IPS-NIHi7 (cell line): Measurements from ENCODE around the gene NBEAL2.
"Not testable (repeated sequence)": the region's sequence is repeated elsewhere in the genome, so short reads cannot be mapped to it uniquely, and the experiment has no call there.

Source experiments
- DNase-seq: peaks from one replicate; pipeline ENCODE4 v3.0.0; 2012; ENCODE audit warnings: mixed read lengths; ENCODE audit errors: extremely low spot score

The NBEAL2 gene

GRCh38 chr3:46964038-46964590 lies 15.4 kb upstream of the NBEAL2 start:
- not testable (repeated sequence) for DNase-seq

GRCh38 chr3:46965151-46965550 lies 14.3 kb upstream of the NBEAL2 start:
- no peak for DNase-seq

GRCh38 chr3:46966811-46967210 lies 12.7 kb upstream of the NBEAL2 start:
- DNase-seq: no peak

DNA sequence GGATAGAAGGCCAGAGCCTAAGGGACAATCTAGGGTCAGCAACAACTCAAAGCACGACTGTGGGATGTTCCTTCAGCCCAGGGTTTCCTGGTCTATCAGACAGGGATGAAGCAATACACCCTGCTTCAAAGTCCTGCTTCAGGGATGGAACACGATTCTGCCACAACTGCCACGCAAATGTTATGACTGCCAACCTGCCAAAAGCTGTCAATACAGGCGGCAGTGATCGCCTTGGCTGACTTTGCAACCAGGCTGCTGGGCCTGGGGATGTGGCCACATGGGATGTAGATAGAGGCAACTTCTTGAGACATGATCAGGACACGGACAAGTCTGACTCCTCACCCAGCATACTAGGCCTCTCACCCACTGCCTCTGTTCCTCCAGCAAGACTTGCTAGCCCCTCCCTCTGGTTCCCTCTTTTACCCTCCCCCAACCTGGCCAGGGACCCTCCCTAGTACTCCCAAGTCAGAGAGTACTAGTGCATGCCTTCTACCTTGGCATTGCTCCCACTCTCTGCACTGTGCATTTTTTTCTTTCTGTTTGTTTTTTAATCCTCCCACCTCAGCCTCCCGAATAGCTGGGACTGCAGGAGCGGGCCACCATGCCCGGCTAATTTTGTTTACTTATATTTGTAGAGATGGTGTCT lies 10.6 kb upstream of the NBEAL2 start:
- DNase-seq: no peak

- no peak for DNase-seq
Observed at GRCh38 chr3:46970391-46971091, 8.9 kb upstream of the NBEAL2 start.

DNA sequence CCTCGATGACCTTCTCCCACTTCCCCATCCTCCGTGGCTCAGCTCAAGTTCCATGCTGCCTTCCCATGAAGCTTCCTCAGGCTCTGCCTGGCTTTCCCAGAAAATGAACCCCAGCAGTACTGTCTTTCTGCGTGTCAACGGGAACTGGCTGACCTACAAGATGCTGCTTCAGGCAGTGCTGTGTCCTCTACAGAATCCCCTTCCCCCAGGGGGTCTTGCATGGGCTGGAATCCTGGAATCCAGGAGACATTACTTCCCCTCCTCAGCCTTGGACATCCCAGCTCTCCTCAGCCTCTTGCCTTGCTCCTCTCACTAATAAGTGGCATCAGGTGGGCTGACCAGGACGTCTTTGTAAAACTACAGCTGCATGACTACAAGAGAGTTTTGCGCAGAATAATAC lies 8.3 kb upstream of the NBEAL2 start:
- DNase-seq: no peak

DNA sequence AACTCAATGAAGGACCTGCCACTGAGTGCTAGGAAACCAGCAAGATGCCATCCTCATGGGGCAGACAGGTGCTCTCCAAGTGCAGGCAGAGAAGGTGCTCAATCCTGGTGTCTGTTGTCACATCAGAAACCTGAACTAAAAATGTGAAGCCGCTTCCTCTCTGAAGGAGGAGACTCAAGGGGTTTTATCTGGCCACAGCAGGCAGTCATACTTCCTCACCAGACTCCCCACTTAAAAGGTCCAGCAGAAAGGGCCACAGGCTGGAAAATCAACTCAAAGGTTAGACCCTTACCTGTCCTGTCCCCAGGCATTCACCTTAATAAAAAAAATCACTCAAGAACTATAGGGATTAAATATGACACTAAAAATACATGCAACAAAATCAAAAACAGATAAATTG lies 7.7 kb upstream of the NBEAL2 start:
- no peak for DNase-seq

GRCh38 chr3:46972396-46972795 lies 7.1 kb upstream of the NBEAL2 start:
- no peak for DNase-seq

DNA sequence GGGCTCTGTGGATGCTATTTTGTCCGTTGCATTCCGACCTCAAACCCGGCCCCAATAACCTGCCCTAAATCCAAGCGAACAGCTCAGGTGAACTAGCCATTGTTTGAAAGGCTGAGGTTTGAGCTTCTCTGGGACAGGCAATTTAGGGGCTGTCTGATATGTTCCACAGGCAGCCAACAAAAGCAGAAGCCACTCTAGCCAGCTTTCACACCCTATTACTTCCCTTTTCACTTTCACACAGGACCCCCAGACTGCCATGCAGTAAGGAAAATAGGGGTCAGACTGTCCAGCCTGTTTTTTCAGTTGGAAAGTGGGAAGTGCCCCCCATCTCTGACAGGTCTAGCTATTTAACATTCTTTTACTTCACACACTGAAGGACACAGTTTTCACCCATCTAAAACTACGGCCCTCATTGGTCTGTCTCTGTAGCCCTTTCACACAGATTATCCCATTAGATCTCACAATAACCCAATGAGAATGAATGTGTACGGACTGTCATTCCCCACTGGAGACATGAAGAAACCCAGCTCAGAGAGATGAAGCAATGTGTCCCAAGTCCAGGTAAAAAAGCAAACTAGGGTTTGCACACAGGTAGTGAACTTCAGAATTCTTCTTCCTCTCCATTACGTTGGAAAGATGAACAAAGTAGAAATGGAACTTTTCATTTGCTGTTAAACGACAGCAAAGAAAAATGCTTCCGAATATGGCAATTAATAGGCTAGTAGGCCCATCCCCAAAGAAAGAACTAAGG lies 4.9 kb upstream of the NBEAL2 start:
- DNase-seq: no peak

- peak; percentile 99 for DNase-seq
Observed at GRCh38 chr3:46976326-46977190, 2.9 kb upstream of the NBEAL2 start, which contains the start of gene CCDC12. Gene CCDC12, minus strand, starts transcription at chr3:46976745. Its CDS starts 13 bp downstream, at chr3:46976732.

DNA sequence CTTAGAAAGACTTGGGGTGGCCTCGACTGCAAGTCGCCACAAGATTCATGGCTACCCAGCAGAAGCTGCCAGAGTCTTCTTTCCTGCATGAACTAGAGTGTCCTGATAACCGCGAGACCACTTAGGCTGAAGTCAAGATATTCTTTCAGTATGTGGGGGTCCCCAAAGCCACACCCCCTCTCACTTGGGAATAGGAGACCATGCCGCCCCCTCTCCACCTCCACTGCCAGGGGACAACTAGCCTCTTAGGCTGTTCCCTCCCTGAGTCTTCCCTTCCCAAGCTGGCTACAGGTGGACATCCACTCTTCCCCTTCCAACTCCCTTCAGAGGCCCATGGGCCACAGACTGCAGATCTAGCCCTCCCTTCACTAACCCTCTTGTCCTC lies 1.7 kb upstream of the NBEAL2 start:
- DNase-seq: no peak

GRCh38 chr3:46978381-46978780 lies 1.1 kb upstream of the NBEAL2 start:
- DNase-seq: no peak

GRCh38 chr3:46979958-46980497 lies 562 bp downstream of the NBEAL2 start:
- DNase-seq: no peak

DNA sequence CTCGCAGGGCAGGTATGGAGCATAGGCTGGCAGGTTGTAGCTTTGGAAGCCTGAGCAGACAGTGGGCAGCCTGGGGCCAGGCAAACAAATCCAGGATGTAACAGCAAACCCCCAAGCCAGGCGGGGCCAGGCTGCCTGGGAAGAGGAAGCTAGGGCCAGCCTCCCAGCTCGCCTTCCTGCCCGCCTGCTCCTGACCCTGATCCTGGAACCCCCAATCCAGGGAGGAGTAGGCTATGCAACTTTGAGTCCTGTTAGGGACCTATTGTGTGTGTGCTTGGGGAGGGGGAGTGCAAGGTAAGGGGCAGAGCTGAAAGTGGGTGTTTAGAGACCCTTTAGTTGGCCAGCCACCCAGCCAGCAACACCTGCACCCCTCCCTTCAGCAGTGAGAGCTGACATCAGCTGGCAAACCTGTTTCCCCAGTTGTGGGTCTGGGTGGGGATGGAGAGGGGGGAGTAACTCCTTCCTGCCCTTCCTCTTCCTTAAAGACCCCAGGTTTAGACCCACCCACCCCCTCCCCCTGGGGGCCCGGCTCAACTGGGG lies 2.5 kb downstream of the NBEAL2 start:
- peak; percentile 57 for DNase-seq

DNA sequence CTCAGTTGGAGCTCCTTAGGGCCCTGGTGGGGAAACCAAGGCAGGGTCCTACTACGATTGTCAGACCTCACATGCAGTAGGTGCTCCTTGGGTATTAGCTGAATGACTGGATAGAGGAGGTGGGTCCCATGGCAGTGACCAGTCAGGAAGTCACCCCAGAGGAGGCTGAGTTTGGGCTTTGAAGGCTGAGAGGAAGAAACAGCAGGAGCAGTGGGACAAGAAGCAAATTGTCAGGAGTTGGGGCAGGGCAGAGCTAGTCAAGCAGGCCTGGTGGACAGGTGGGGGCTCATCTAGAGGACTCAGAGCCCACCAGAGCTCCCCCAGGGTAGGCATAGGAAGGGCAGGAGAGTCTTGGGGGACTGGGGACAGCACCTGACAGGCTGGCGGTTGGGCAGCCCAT lies 3.1 kb downstream of the NBEAL2 start:
- no peak for DNase-seq

DNA sequence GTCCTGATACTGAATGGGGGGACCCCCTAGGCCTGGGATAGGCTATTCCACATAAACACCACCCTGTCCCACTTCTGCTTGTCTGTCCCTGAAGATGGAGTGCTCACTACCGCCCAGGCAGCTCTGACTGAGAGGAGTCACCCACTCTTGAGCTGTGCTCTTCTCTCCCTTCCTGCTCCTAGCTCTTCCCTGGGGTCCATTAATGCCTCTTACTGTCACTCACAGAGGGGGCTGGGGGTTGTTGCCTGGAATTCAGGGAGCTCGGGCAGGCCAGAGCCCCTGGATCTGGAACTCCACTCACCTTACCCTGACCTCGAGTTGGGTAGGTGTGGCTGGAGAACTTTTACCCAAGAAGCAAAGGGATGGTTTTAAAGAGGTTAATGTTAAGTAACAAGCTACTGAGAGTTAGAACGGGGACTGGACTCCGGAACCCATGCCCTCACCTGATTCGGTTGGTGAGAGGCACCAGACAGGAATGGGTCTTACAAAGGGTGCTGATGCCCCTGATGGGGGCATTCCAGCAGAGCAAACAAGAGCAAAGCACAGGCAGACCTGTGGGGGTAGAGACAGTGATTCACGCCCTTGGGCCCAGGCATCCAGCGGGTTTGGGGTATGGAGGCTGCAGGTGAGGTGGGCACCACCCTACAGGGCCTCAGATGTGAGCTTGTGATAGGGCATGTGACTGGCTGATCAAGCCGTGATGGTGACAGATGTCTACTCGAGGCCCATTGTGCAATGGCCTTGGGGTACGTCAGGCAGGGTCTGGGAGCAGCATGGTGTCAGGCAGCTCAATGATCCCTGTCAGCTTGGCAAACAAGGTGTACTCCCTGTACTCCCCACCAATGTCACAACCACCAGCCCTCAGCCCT lies 5.4 kb downstream of the NBEAL2 start:
- no peak for DNase-seq

DNA sequence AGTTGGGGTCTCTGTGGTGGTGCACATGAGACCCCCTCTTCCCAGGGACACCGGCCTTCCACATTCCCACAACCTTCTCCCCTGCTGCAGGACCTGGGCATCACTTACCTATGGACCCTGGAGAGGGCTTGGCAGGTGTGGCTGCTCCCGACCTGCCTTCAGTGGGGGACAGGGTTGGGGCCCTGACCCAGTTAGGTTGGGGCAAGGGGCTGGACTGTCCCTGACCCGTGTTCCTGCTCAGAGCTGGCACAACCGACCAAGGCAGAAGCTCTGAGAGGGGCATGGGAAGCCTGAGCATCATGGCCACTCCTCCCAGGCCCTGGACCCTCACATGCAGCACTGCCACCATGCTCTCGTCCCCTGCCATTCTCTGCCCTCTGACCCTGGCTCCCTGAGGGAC lies 6.1 kb downstream of the NBEAL2 start:
- DNase-seq: no peak

GRCh38 chr3:46986055-46986730 lies 6.7 kb downstream of the NBEAL2 start:
- DNase-seq: no peak

DNA sequence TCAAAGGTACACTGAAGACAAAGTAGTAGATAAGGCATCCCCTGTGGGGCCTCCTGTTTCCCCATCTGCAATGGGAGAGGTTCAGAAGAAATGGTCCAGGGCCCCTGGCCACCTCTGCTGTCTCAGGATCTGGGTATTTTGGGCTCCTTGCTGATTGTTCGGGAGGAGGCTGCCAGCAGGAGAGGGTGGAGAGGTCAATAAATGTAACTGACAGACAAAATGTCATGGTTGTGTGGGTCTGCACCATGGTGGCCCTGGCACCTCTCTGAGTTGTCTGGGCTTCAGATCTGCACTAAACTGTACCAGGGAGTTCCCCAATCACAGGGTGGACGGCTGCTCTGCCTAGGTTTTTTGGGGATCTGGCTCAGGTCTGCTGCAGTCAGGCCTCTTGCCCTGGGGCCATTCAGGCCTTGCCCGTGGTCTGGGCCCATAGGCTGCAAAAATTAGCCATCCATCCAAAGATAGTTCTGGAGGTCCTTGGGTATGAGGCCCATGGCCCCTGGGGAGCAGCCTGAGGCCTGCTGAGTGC lies 7.4 kb downstream of the NBEAL2 start:
- DNase-seq: no peak
